ENCODE results near the gene RAB11FIP4. TPM values are rescaled to one million over a fixed set of nuclear protein-coding genes. Genes with fewer than 3 reads are reported as not detected.

RAB11FIP4 gene
- total and polyA plus RNA-seq, 9 donors: 1.8 to 16.5 (median 6.4) TPM

- TF ChIP-seq CTCF (IDR thresholded peaks at IDR 0.05) (no peak), POLR2A (IDR thresholded peaks at IDR 0.05) (no peak), EP300 (IDR thresholded peaks at IDR 0.05) (no peak)
- no peaks in the 10 kb centered on the region for H3K9me3 ChIP-seq
- no peaks in the 10 kb centered on the region for H3K36me3 ChIP-seq
- H3K27ac ChIP-seq: no peak overlapping the region
- no peaks in the 10 kb centered on the region for H3K27me3 ChIP-seq
- 82 to 91% (median 88%) methylated on average over 7 of the region's 7 CpGs for WGBS, 3 donors
- intact Hi-C loops (cut with DNase I): no loop called here
- H3K4me3 ChIP-seq: no peak overlapping the region
- H3K4me1 ChIP-seq (ENCODE audit: insufficient read depth): no peaks in the 10 kb centered on the region
- no peak for DNase-seq
Observed at GRCh38 chr17:31449111-31449510, 57.6 kb downstream of the RAB11FIP4 start.

GRCh38 chr17:31449746-31450145, 58.3 kb downstream of the RAB11FIP4 start:
- intact Hi-C loops (cut with DNase I): no loop called here

GRCh38 chr17:31452101-31452500, 60.6 kb downstream of the RAB11FIP4 start:
- Histone ChIP-seq H3K4me1 (ENCODE audit: insufficient read depth) (no peaks in the 10 kb centered on the region), H3K27me3 (no peaks in the 10 kb centered on the region), H3K27ac (no peak overlapping the region), H3K36me3 (no peaks in the 10 kb centered on the region), H3K9me3 (no peaks in the 10 kb centered on the region), H3K4me3 (no peak overlapping the region)
- 70 to 78% (median 77%) methylated on average over 4 of the region's 4 CpGs for WGBS, 3 donors
- DNase-seq: no peak
- no peak for TF ChIP-seq CTCF (IDR thresholded peaks at IDR 0.05)
- no peak for TF ChIP-seq EP300 (IDR thresholded peaks at IDR 0.05)
- TF ChIP-seq POLR2A (IDR thresholded peaks at IDR 0.05): no peak
- intact Hi-C loops (cut with DNase I): no loop called here

More at GRCh38 chr17:31449746-31450145, 58.3 kb downstream of the RAB11FIP4 start:
- Histone ChIP-seq H3K27me3 (no peaks in the 10 kb centered on the region), H3K4me1 (ENCODE audit: insufficient read depth) (no peaks in the 10 kb centered on the region), H3K27ac (no peak overlapping the region), H3K9me3 (no peaks in the 10 kb centered on the region), H3K36me3 (no peaks in the 10 kb centered on the region), H3K4me3 (no peak overlapping the region)
- WGBS, 3 donors: 75 to 76% (median 75%) methylated on average over 3 of the region's 3 CpGs
- TF ChIP-seq CTCF (IDR thresholded peaks at IDR 0.05): no peak
- DNase-seq: no peak

- no peaks in the 10 kb centered on the region for H3K36me3 ChIP-seq
- no peak overlapping the region for H3K27ac ChIP-seq
- H3K4me3 ChIP-seq: no peak overlapping the region
- 81 to 84% (median 84%) methylated on average over 10 of the region's 10 CpGs for WGBS, 3 donors
- intact Hi-C loops (cut with DNase I): no loop called here
- H3K27me3 ChIP-seq: no peaks in the 10 kb centered on the region
- DNase-seq: no peak
- TF ChIP-seq EP300 (IDR thresholded peaks at IDR 0.05) (no peak), CTCF (IDR thresholded peaks at IDR 0.05) (no peak), POLR2A (IDR thresholded peaks at IDR 0.05) (no peak)
- H3K9me3 ChIP-seq: no peaks in the 10 kb centered on the region
- no peaks in the 10 kb centered on the region for H3K4me1 ChIP-seq (ENCODE audit: insufficient read depth)
Observed at GRCh38 chr17:31452561-31453110, 61.2 kb downstream of the RAB11FIP4 start.
